Measurements from ENCODE around the gene HDGFL1.

Gene HDGFL1

GRCh38 chr6:22550971-22551670 is 18.2 kb upstream of the HDGFL1 start:
- no peaks in the 10 kb centered on the region for H3K4me1 ChIP-seq (ENCODE audit: insufficient read depth, low read length, severe bottlenecking)
- TF ChIP-seq EZH2 (IDR thresholded peaks at IDR 0.05; ENCODE audit: borderline replicate concordance, low read length) (no peak), CTCF (IDR thresholded peaks at IDR 0.05; ENCODE audit: low read length) (no peak)
- H3K79me2 ChIP-seq (ENCODE audit: insufficient read depth, low read length) = no peaks in the 10 kb centered on the region
- no peaks in the 10 kb centered on the region for H3K36me3 ChIP-seq (ENCODE audit: insufficient read depth, low read length)
- H3K9me2 ChIP-seq (ENCODE audit: low read depth, low read length) = no peaks in the 10 kb centered on the region
- H3K4me2 ChIP-seq (ENCODE audit: low read length) = no peak overlapping the region
- no peaks in the 10 kb centered on the region for H3K9me3 ChIP-seq (ENCODE audit: low read length)
- H3K9ac ChIP-seq (ENCODE audit: low read length) = no peak overlapping the region
- H3F3A ChIP-seq (ENCODE audit: insufficient read depth, low read length) = no peaks in the 10 kb centered on the region
- H3K27me3 ChIP-seq (ENCODE audit: insufficient read depth, low read length) = no peaks in the 10 kb centered on the region
- no peak overlapping the region for H3K27ac ChIP-seq (ENCODE audit: low read depth, low read length, poor library complexity, severe bottlenecking)
- H3K4me3 ChIP-seq (ENCODE audit: low read depth, low read length, poor library complexity, severe bottlenecking) = no peak overlapping the region
- H2AFZ ChIP-seq (ENCODE audit: low read length) = no peak overlapping the region
- H4K20me1 ChIP-seq (ENCODE audit: insufficient read depth, low read length) = no peaks in the 10 kb centered on the region

- Histone ChIP-seq H2AFZ (ENCODE audit: low read length) (no peak overlapping the region), H3K27me3 (ENCODE audit: insufficient read depth, low read length) (no peaks in the 10 kb centered on the region), H3K79me2 (ENCODE audit: insufficient read depth, low read length) (no peaks in the 10 kb centered on the region), H3K4me1 (ENCODE audit: insufficient read depth, low read length, severe bottlenecking) (no peaks in the 10 kb centered on the region), H4K20me1 (ENCODE audit: insufficient read depth, low read length) (no peaks in the 10 kb centered on the region), H3K9ac (ENCODE audit: low read length) (no peak overlapping the region), H3F3A (ENCODE audit: insufficient read depth, low read length) (no peaks in the 10 kb centered on the region), H3K4me3 (ENCODE audit: low read depth, low read length, poor library complexity, severe bottlenecking) (no peak overlapping the region), H3K9me2 (ENCODE audit: low read depth, low read length) (no peaks in the 10 kb centered on the region), H3K4me2 (ENCODE audit: low read length) (no peak overlapping the region), H3K36me3 (ENCODE audit: insufficient read depth, low read length) (no peaks in the 10 kb centered on the region), H3K27ac (ENCODE audit: low read depth, low read length, poor library complexity, severe bottlenecking) (no peak overlapping the region), H3K9me3 (ENCODE audit: low read length) (no peaks in the 10 kb centered on the region)
- TF ChIP-seq EZH2 (IDR thresholded peaks at IDR 0.05; ENCODE audit: borderline replicate concordance, low read length) (no peak), CTCF (IDR thresholded peaks at IDR 0.05; ENCODE audit: low read length) (no peak)
Observed at GRCh38 chr6:22556266-22556665, 13.1 kb upstream of the HDGFL1 start.

- Histone ChIP-seq H3K4me1 (ENCODE audit: insufficient read depth, low read length, severe bottlenecking) (no peaks in the 10 kb centered on the region), H3K36me3 (ENCODE audit: insufficient read depth, low read length) (no peaks in the 10 kb centered on the region), H4K20me1 (ENCODE audit: insufficient read depth, low read length) (no peaks in the 10 kb centered on the region), H3K27me3 (ENCODE audit: insufficient read depth, low read length) (no peaks in the 10 kb centered on the region), H3K4me2 (ENCODE audit: low read length) (no peak overlapping the region), H3K27ac (ENCODE audit: low read depth, low read length, poor library complexity, severe bottlenecking) (no peak overlapping the region), H3K9me3 (ENCODE audit: low read length) (no peaks in the 10 kb centered on the region), H3K9me2 (ENCODE audit: low read depth, low read length) (no peaks in the 10 kb centered on the region), H3F3A (ENCODE audit: insufficient read depth, low read length) (no peaks in the 10 kb centered on the region), H3K9ac (ENCODE audit: low read length) (no peak overlapping the region), H3K79me2 (ENCODE audit: insufficient read depth, low read length) (no peaks in the 10 kb centered on the region), H3K4me3 (ENCODE audit: low read depth, low read length, poor library complexity, severe bottlenecking) (no peak overlapping the region), H2AFZ (ENCODE audit: low read length) (no peak overlapping the region)
- TF ChIP-seq EZH2 (IDR thresholded peaks at IDR 0.05; ENCODE audit: borderline replicate concordance, low read length) (no peak), CTCF (IDR thresholded peaks at IDR 0.05; ENCODE audit: low read length) (no peak)
Observed at GRCh38 chr6:22557007-22557406, 12.4 kb upstream of the HDGFL1 start.

Measured in OCI-LY1 (cell line).